ENCODE measurements around the gene NLRC4. TPM values are rescaled to one million over a fixed set of nuclear protein-coding genes. Genes with fewer than 3 reads are reported as not detected.

NLRC4 gene
- total and polyA plus RNA-seq, 2 donors (not counting 3 experiments of a cell fraction or from before 2014, with no cell fraction given) = not detected

DNA sequence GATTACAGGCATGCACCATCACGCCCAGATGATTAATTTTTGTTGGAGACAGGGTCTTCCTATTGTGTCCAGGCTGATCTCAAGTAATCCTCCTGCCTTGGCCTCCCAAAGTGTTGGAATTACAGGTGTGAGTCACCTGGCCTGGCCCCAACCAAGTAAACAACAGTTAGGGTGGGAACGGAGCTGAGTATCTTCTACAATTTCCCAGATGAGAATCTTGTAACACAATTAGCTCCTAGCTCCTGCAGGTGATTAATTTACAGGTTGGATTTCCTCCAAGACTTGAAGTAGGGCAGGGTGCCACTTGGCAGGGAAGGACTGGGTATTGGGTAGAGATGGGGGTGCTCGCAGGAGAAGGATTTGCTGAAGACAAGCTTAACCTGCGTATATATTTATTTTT is 17.8 kb downstream of the NLRC4 start:
- Histone ChIP-seq H3K4me2 (ENCODE audit: insufficient read depth, low read length) (no peak overlapping the region), H2AFZ (ENCODE audit: low read depth, low read length) (no peak overlapping the region), H3K9ac (replicated peaks; ENCODE audit: extremely low read depth, insufficient read depth, low read length) (no peak overlapping the region), H3K9me3 (replicated peaks; ENCODE audit: control insufficient read depth, insufficient read depth, low read length) (no peaks in the 10 kb centered on the region), H4K20me1 (replicated peaks; ENCODE audit: control insufficient read depth, extremely low read depth, insufficient read depth, low read length) (no peaks in the 10 kb centered on the region), H3K4me1 (ENCODE audit: control insufficient read depth, extremely low read depth, insufficient read depth, low read length) (no peaks in the 10 kb centered on the region), H3K27ac (ENCODE audit: insufficient read depth, low read depth, low read length) (no peak overlapping the region), H3K79me2 (ENCODE audit: control insufficient read depth, insufficient read depth, low read length) (no peaks in the 10 kb centered on the region), H3K9me1 (replicated peaks; ENCODE audit: control insufficient read depth, extremely low read depth, insufficient read depth, low read length) (no peaks in the 10 kb centered on the region), H3K27me3 (ENCODE audit: control insufficient read depth in 2 of 2, insufficient read depth in 2 of 2, low read length in 2 of 2) (no peaks in the 10 kb centered on the region), H3K36me3 (ENCODE audit: control insufficient read depth in 2 of 2, extremely low read depth in 1 of 2, insufficient read depth in 2 of 2, low read length in 2 of 2) (no peaks in the 10 kb centered on the region), H3K4me3 (replicated peaks in 1 of 3; ENCODE audit: insufficient read depth in 1 of 3, low read depth in 1 of 3, low read length in 3 of 3) (no peak overlapping the region)
- ChIA-PET CTCF (no interaction called here), POLR2A (no interaction called here)
- FAIRE-seq (no peak), DNase-seq (ENCODE audit: low read depth, low spot score) (no peak)
- dilution Hi-C loops (cut with MboI; ENCODE audit: extremely low pct_ligation_motif_present, low sequenced_read_pairs) (no loop called here), intact Hi-C loops (cut with micrococcal nuclease) (no loop called here)
- TF ChIP-seq JUN (IDR thresholded peaks at IDR 0.05; ENCODE audit: borderline replicate concordance, insufficient read depth, insufficient read length, low read depth) (no peak), POLR2A (IDR thresholded peaks at IDR 0.05; ENCODE audit: low read depth, low read length) (no peak)
- TF ChIP-seq, protein P1, sequence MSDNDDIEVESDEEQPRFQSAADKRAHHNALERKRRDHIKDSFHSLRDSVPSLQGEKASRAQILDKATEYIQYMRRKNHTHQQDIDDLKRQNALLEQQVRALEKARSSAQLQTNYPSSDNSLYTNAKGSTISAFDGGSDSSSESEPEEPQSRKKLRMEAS (IDR thresholded peaks at IDR 0.05; ENCODE audit: insufficient read depth, insufficient read length) = no peak
- no TSS peak for BruUV-seq (replicated peaks)

DNA sequence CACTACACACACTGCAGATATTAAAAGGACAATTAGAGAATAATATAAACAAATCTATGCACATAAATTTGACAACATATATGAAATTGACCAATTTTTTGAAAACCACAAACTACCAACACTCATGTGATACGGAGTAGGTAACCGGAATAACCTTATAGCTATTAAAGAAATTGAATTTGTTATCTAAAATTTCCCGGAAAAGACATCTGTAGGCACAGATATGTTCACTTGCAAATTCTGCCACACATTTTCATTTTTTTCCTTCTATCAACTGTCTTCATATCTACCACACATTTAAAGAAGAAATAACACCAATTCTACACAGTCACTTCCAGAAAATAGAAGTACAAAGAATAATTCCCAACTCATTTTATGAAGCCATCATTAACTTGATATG is 22.4 kb downstream of the NLRC4 start:
- H3K27me3 ChIP-seq (ENCODE audit: control insufficient read depth in 2 of 2, insufficient read depth in 2 of 2, low read length in 2 of 2) = no peaks in the 10 kb centered on the region
- no peak overlapping the region for H2AFZ ChIP-seq (ENCODE audit: low read depth, low read length)
- H3K9ac ChIP-seq (replicated peaks; ENCODE audit: extremely low read depth, insufficient read depth, low read length) = no peak overlapping the region
- no peak overlapping the region for H3K4me3 ChIP-seq (replicated peaks in 1 of 3; ENCODE audit: insufficient read depth in 1 of 3, low read depth in 1 of 3, low read length in 3 of 3)
- FAIRE-seq (no peak), DNase-seq (ENCODE audit: low read depth, low spot score) (no peak)
- ChIA-PET POLR2A (no interaction called here), CTCF (no interaction called here)
- no peaks in the 10 kb centered on the region for H3K9me3 ChIP-seq (replicated peaks; ENCODE audit: control insufficient read depth, insufficient read depth, low read length)
- BruUV-seq (replicated peaks) = no TSS peak
- H3K4me1 ChIP-seq (ENCODE audit: control insufficient read depth, extremely low read depth, insufficient read depth, low read length) = no peaks in the 10 kb centered on the region
- H4K20me1 ChIP-seq (replicated peaks; ENCODE audit: control insufficient read depth, extremely low read depth, insufficient read depth, low read length) = no peaks in the 10 kb centered on the region
- H3K4me2 ChIP-seq (ENCODE audit: insufficient read depth, low read length) = no peak overlapping the region
- dilution Hi-C loops (cut with MboI; ENCODE audit: extremely low pct_ligation_motif_present, low sequenced_read_pairs) (no loop called here), intact Hi-C loops (cut with micrococcal nuclease) (no loop called here)
- H3K79me2 ChIP-seq (ENCODE audit: control insufficient read depth, insufficient read depth, low read length) = no peaks in the 10 kb centered on the region
- no peaks in the 10 kb centered on the region for H3K9me1 ChIP-seq (replicated peaks; ENCODE audit: control insufficient read depth, extremely low read depth, insufficient read depth, low read length)
- H3K27ac ChIP-seq (ENCODE audit: insufficient read depth, low read depth, low read length) = no peak overlapping the region
- H3K36me3 ChIP-seq (ENCODE audit: control insufficient read depth in 2 of 2, extremely low read depth in 1 of 2, insufficient read depth in 2 of 2, low read length in 2 of 2) = no peaks in the 10 kb centered on the region
- TF ChIP-seq EZH2 (IDR thresholded peaks at IDR 0.05; ENCODE audit: borderline replicate concordance, low read depth, low read length, severe bottlenecking) (no peak), JUN (IDR thresholded peaks at IDR 0.05; ENCODE audit: borderline replicate concordance, insufficient read depth, insufficient read length, low read depth) (no peak), FOS (IDR thresholded peaks at IDR 0.05; ENCODE audit: borderline replicate concordance, insufficient read depth, low read length) (no peak), GATA2 (IDR thresholded peaks at IDR 0.05; ENCODE audit: insufficient read depth, insufficient read length, low read depth, low read length) (no peak), MYC (IDR thresholded peaks at IDR 0.05; ENCODE audit: low read depth, low read length) (no peak), POLR2AphosphoS5 (IDR thresholded peaks at IDR 0.05; ENCODE audit: insufficient read depth, low read depth, low read length) (no peak), CTCF (IDR thresholded peaks at IDR 0.05; ENCODE audit: extremely low read depth in 1 of 2, insufficient read depth in 1 of 2, low read depth in 1 of 2, low read length in 2 of 2) (no peak)
- TF ChIP-seq, protein P1 (IDR thresholded peaks at IDR 0.05; ENCODE audit: insufficient read depth, insufficient read length) = no peak
